VCaP (cell line): ENCODE data around the gene MYH14.

ENCODE experiments used
- H3K27ac ChIP-seq: fragments of 450-650 bp; 2 replicates; pipeline ENCODE4 v1.5.1; 2017
- CTCF ChIP-seq: fragments of 450-650 bp; conservative IDR thresholded peaks from 2 replicates; pipeline ENCODE4 v1.5.1; 2017; ENCODE audit warnings: mild to moderate bottlenecking, moderate library complexity

Gene MYH14

GRCh38 chr19:50292216-50292827, 88.9 kb downstream of the MYH14 start:
- no peak for TF ChIP-seq CTCF
- H3K27ac ChIP-seq, result no peak overlapping the region

- no peak overlapping the region for H3K27ac ChIP-seq
These were observed 90.0 kb downstream of the MYH14 start for GRCh38 chr19:50293263-50294004.

GRCh38 chr19:50300051-50300450, 96.6 kb downstream of the MYH14 start:
- TF ChIP-seq CTCF, result no peak
- no peak overlapping the region for H3K27ac ChIP-seq

More at GRCh38 chr19:50293263-50294004, 90.0 kb downstream of the MYH14 start:
- no peak for TF ChIP-seq CTCF

- no peak for TF ChIP-seq CTCF
- H3K27ac ChIP-seq, result no peak overlapping the region
These were observed 97.6 kb downstream of the MYH14 start for GRCh38 chr19:50300814-50301606.

- H3K27ac ChIP-seq, result no peak overlapping the region
- no peak for TF ChIP-seq CTCF
These were observed 98.2 kb downstream of the MYH14 start for GRCh38 chr19:50301607-50301971.

GRCh38 chr19:50303558-50303957, 100.1 kb downstream of the MYH14 start:
- no peak for TF ChIP-seq CTCF
- no peak overlapping the region for H3K27ac ChIP-seq

GRCh38 chr19:50308991-50309390, 105.6 kb downstream of the MYH14 start:
- H3K27ac ChIP-seq, result no peak overlapping the region
- TF ChIP-seq CTCF, result no peak
